Measurements from ENCODE around the gene EML3. TPM values are rescaled to one million over a fixed set of nuclear protein-coding genes. Genes with fewer than 3 reads are reported as not detected.

EML3 gene
- total RNA-seq, 6 donors from 2014 or later, result 31.0 to 148 (median 71.0) TPM

DNA sequence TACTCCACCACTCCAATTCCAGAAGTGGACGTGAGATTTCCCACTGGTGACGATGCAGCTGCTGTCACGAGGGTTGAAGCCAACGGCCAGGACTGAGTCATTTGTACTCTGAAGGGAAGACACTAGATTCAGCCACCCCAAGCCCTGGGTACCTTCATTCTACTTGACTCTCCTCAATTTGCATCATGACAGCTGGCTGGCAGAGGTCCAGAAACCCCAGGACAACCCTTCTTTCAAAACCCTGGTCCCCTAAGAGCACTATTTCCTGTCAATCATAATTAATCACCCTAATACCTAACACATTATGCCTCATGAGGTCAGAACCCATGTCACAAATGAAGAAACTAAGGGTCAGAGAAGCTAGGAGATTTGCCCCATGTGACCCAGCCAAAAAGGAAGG lies 4.9 kb downstream of the EML3 start:
- peaks cover 16 to 28% (median 27%) of the 10 kb centered on the region in 4 donors for H3K4me1 ChIP-seq
- H3K27me3 ChIP-seq, result no peaks in the 10 kb centered on the region
- 76 to 82% methylated on average over 4 of the region's 4 CpGs for WGBS, 2 donors
- peak in 1 of 2 donors; percentile 43 for DNase-seq
- TF ChIP-seq POLR2AphosphoS5 (IDR thresholded peaks at IDR 0.05) (no peak), POLR2A (IDR thresholded peaks at IDR 0.05) (no peak), EP300 (IDR thresholded peaks at IDR 0.05) (no peak)
- TF ChIP-seq, protein P1, sequence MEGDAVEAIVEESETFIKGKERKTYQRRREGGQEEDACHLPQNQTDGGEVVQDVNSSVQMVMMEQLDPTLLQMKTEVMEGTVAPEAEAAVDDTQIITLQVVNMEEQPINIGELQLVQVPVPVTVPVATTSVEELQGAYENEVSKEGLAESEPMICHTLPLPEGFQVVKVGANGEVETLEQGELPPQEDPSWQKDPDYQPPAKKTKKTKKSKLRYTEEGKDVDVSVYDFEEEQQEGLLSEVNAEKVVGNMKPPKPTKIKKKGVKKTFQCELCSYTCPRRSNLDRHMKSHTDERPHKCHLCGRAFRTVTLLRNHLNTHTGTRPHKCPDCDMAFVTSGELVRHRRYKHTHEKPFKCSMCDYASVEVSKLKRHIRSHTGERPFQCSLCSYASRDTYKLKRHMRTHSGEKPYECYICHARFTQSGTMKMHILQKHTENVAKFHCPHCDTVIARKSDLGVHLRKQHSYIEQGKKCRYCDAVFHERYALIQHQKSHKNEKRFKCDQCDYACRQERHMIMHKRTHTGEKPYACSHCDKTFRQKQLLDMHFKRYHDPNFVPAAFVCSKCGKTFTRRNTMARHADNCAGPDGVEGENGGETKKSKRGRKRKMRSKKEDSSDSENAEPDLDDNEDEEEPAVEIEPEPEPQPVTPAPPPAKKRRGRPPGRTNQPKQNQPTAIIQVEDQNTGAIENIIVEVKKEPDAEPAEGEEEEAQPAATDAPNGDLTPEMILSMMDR (IDR thresholded peaks at IDR 0.05), result no peak
- H3K4me3 ChIP-seq, result no peak overlapping the region
- no peak overlapping the region for H3K27ac ChIP-seq
- no peaks in the 10 kb centered on the region for H3K9me3 ChIP-seq
- peaks cover 12 to 77% (median 33%) of the 10 kb centered on the region in 4 donors for H3K36me3 ChIP-seq
- ATAC-seq (ENCODE audit: low FRiP score in 2 of 2), result no peak

DNA sequence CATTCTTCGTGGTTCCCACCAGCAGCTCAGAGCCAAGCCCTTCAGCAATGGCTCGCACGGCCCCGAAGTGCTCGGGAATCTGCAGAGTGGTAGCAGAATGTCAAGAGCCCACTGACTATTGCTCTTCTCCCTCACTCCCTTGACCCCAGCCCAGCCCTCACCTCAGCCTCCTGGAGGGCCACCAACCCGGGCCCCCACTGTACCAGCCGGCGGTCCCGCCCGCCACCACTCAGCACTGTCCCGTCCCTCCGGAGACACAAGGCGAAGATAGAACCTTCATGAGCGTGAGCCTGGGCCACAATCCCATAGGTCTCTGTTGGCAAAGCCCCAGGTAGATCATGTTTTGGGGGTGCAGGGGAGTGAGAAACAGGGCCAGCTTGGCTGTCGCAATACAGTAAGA lies 6.7 kb downstream of the EML3 start:
- DNase-seq (peak in 1 of 2 donors; percentile 54), ATAC-seq (ENCODE audit: low FRiP score in 2 of 2) (no peak)
- Histone ChIP-seq H3K4me1 (peaks cover 15 to 26% (median 25%) of the 10 kb centered on the region in 4 donors), H3K4me3 (no peak overlapping the region), H3K27ac (no peak overlapping the region), H3K36me3 (peaks cover 12 to 75% (median 33%) of the 10 kb centered on the region in 4 donors), H3K9me3 (no peaks in the 10 kb centered on the region), H3K27me3 (no peaks in the 10 kb centered on the region)
- TF ChIP-seq, protein P1 (IDR thresholded peaks at IDR 0.05), result no peak
- TF ChIP-seq EP300 (IDR thresholded peaks at IDR 0.05) (no peak), POLR2A (IDR thresholded peaks at IDR 0.05) (no peak), POLR2AphosphoS5 (IDR thresholded peaks at IDR 0.05) (no peak)
- WGBS, 2 donors, result 94 to 97% methylated on average over 13 to 15 of the region's 15 CpGs

DNA sequence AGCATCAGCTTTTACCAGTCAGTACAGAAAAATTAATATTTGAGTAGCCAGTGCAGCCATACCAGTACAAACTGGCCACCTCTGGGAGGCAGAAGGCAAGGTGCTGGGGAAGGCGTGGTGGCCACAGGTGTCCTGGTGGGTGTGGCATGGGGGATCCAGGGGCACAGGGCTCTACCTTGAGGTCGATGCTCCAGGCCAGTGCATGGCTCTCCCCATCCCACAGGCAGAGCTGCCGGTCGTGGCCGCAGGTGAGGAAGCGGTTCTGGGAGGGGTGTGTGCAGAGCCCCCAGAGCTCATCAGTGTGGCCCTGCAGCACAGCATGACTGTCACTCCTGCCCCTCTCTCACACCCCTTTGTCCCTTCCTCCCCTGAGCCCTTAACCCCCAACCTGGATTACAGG lies 7.1 kb downstream of the EML3 start:
- TF ChIP-seq POLR2A (IDR thresholded peaks at IDR 0.05), result no peak
- TF ChIP-seq EP300 (IDR thresholded peaks at IDR 0.05), result no peak
- no peak for TF ChIP-seq POLR2AphosphoS5 (IDR thresholded peaks at IDR 0.05)
- TF ChIP-seq, protein P1 (IDR thresholded peaks at IDR 0.05), result no peak
- H3K9me3 ChIP-seq, result no peaks in the 10 kb centered on the region

DNA sequence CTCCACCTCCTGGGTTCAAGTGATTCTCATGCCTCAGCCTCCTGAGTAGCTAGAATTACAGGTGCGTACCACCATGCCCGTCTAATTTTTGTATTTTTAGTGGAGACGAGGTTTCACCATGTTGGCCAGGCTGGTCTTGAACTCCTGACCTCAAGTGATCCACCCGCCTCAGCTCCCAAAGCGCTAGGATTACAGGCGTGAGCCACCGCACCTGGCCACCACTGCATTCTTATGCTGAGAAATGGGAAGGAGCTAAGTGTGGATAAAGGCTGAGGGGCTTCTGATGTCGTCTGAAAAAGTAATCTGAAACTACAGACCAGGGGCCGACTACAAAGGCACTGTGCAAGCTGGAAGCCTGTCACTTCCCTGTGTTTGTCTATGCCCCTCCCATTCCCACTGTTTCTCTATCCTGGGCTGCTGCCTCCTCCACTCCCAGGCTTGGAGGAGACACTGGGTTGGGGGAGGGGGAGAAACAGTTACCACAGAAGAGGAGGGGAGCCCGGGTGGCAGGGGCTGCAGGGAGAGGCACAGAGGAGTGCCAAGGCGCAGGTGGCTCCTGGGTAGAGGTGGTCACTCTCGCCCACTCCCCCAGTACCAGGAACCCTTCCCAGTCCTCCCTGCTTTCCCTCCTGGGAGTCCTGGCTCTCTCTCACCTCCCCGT lies 8.0 kb downstream of the EML3 start:
- no peak overlapping the region for H3K27ac ChIP-seq
- DNase-seq (no peak), ATAC-seq (ENCODE audit: low FRiP score in 2 of 2) (no peak)
- H3K36me3 ChIP-seq, result peaks cover 12 to 62% (median 31%) of the 10 kb centered on the region in 4 donors
- peaks cover 21 to 33% (median 26%) of the 10 kb centered on the region in 4 donors for H3K4me1 ChIP-seq
- WGBS, 2 donors, result 84 to 90% methylated on average over 11 to 13 of the region's 13 CpGs
- no peak overlapping the region for H3K4me3 ChIP-seq
- no peaks in the 10 kb centered on the region for H3K27me3 ChIP-seq
- no peak for TF ChIP-seq POLR2A (IDR thresholded peaks at IDR 0.05)
- no peak for TF ChIP-seq POLR2AphosphoS5 (IDR thresholded peaks at IDR 0.05)
- TF ChIP-seq EP300 (IDR thresholded peaks at IDR 0.05), result no peak
- TF ChIP-seq, protein P1 (IDR thresholded peaks at IDR 0.05), result no peak
- H3K9me3 ChIP-seq, result no peaks in the 10 kb centered on the region

More for the DNA sequence above, 7.1 kb downstream of the EML3 start:
- no peak for ATAC-seq (ENCODE audit: low FRiP score in 2 of 2)
- DNase-seq, result peak in 1 of 2 donors; percentile 48
- WGBS, 2 donors, result 84 to 100% methylated on average over 4 to 6 of the region's 6 CpGs
- Histone ChIP-seq H3K4me3 (no peak overlapping the region), H3K27me3 (no peaks in the 10 kb centered on the region), H3K36me3 (peaks cover 12 to 71% (median 31%) of the 10 kb centered on the region in 4 donors), H3K27ac (no peak overlapping the region), H3K4me1 (peaks cover 13 to 24% (median 22%) of the 10 kb centered on the region in 4 donors)

Measured in upper lobe of left lung (tissue), 6 donors.